Measurements from ENCODE around the gene BMF. TPM values are rescaled to one million over a fixed set of nuclear protein-coding genes. Genes with fewer than 3 reads are reported as not detected.

The BMF gene
- total RNA-seq, result 0.79 and 3.2 TPM in 2 replicates

GRCh38 chr15:40108855-40109735 lies at the start of gene BMF:
BMF (minus strand) TSS chr15:40108879; CDS start chr15:40106086, 2,793 bp downstream.

GRCh38 chr15:40038638-40039543 lies 69.8 kb downstream of the BMF start, which contains the start of gene SRP14:
SRP14 (minus strand) TSS chr15:40039181; CDS start chr15:40039116, 65 bp downstream.

Other genes with a start within 250 kb of the BMF start
- gene GPR176, start 188.6 kb downstream of the BMF start, total RNA-seq, result 114 and 206 TPM in 2 replicates
- gene EIF2AK4, start 174.8 kb downstream of the BMF start, total RNA-seq, result 57.0 and 62.4 TPM in 2 replicates
- 230 and 238 TPM in 2 replicates for gene SRP14, start 69.7 kb downstream of the BMF start, total RNA-seq
- 13.2 and 21.9 TPM in 2 replicates for gene BUB1B, start 52.2 kb upstream of the BMF start, total RNA-seq
- 0.13 TPM in 1 of 2 replicates, not detected in the other for gene PAK6, start 130.2 kb upstream of the BMF start, total RNA-seq
- not detected in 2 replicates for gene ANKRD63, start 174.2 kb upstream of the BMF start, total RNA-seq
- 0.19 and 0.53 TPM in 2 replicates for gene PLCB2, start 199.1 kb upstream of the BMF start, total RNA-seq
- gene INAFM2, start 214.8 kb upstream of the BMF start, total RNA-seq, result 33.8 and 36.3 TPM in 2 replicates
- gene CCDC9B, start 232.1 kb upstream of the BMF start, total RNA-seq, result 102 and 109 TPM in 2 replicates
- not detected in 2 replicates for gene PHGR1, start 242.2 kb upstream of the BMF start, total RNA-seq
- 0.13 and 0.25 TPM in 2 replicates for gene DISP2, start 249.3 kb upstream of the BMF start, total RNA-seq